Sciatic nerve (tissue), 2 donors: ENCODE measurements around the gene CFAP299. TPM values are rescaled to one million over a fixed set of nuclear protein-coding genes. Genes with fewer than 3 reads are reported as not detected.
"Not testable (repeated sequence)": the region's sequence is repeated elsewhere in the genome, so short reads cannot be mapped to it uniquely, and the experiment has no call there.

ENCODE experiments used
- ATAC-seq: fragments of 200-7000 bp; cut with Tn5 transposase; one replicate; pipeline ENCODE4 v1.9.1; 2020; ENCODE audit warnings: mild to moderate bottlenecking, moderate library complexity
- DNase-seq: peaks from one replicate; pipeline ENCODE4 v3.0.0-alpha.2; 2020; ENCODE audit warnings: low spot score
- intact Hi-C: fragments of 100-400 bp; cut with DNase I; formaldehyde crosslinking; loops from one replicate; pipeline ENCODE4 v1.14.2; 2022
- total RNA-seq: library from RNA; stranded (reverse); fragmentation: NEBNext Ultra II Directional; extraction: Animal tissue kit (Norgen Biotek cat#: 25700); gene quantifications from one replicate; pipeline ENCODE4 v1.2.1, GENCODE V29; 2021
- donor health status: DM: no; HTN: no; CAD: no.
- donor health status: DM: no; HTN: no; CAD: no.

The CFAP299 gene
- total RNA-seq, 1 donor from 2014 or later: 0.22 TPM

- DNase-seq (no peak), ATAC-seq (no peak)
- intact Hi-C loops: no loop called here
Measured at GRCh38 chr4:80615099-80615498, 279.6 kb downstream of the CFAP299 start.

- ATAC-seq (no peak), DNase-seq (no peak)
- intact Hi-C loops: no loop called here
Measured at GRCh38 chr4:80619070-80619674, 283.6 kb downstream of the CFAP299 start.

DNA sequence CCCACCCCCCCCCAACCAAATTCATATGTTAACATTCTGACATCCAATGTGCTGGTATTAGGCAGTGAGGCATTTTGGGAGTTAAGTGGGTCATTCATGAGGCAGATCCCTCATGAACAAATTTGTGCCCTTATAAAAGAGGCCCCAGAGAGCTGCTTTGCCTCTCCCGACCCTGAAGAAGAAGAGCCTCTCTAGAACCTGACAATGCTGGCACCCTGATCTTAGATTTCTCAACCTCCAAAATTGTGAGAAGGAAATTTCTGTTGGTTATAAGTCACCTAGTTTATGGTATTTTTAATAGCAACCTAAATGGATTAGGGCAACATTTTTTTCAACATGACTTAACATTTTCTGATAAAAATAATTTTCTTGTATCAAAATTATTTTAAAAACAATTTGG is 296.3 kb downstream of the CFAP299 start:
- ATAC-seq (no peak), DNase-seq (no peak)
- intact Hi-C loops: no loop called here

GRCh38 chr4:80637190-80637589 is 301.7 kb downstream of the CFAP299 start:
- DNase-seq: no peak
- no peak for ATAC-seq
- intact Hi-C loops: no loop called here

DNA sequence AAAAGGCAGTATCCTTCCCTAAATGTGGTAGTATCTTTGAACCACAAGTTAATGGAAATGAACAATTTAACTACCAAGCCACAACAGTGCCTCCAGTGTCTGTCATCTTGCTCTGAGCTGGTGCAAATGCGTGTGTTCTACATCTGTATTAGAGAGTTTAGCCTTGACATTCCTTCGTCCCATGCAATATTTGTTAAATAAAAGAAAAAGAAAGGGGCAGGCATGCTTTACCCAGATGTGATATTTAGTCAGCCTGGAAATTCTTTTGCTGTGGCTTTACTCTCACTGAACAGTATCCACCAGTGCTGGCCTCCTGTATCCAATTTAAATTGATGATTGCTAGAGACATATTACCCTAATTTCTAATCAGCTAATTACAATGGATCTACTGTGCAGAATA is 310.5 kb downstream of the CFAP299 start:
- intact Hi-C loops: no loop called here
- DNase-seq (no peak), ATAC-seq (no peak)

- intact Hi-C loops: no loop called here
- ATAC-seq: no peak
- DNase-seq: no peak
Measured at GRCh38 chr4:80655662-80656061, 320.1 kb downstream of the CFAP299 start.

DNA sequence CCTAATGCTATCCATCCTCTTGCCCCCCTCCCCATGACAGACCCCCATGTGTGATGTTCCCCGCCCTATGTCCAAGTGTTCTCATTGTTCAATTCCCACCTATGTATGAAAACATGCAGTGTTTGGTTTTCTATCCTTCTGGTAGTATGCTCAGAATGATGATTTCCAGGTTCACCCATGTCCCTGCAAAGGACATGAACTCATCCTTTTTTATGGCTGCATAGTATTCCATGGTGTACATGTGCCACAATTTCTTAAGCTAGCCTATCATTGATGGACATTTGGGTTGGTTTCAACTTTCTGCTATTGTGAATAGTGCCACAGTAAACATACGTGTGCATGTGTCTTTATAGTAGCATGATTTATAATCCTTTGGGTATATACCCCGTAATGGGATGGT is 334.6 kb downstream of the CFAP299 start:
- ATAC-seq, intact Hi-C loops: not testable (repeated sequence)

DNA sequence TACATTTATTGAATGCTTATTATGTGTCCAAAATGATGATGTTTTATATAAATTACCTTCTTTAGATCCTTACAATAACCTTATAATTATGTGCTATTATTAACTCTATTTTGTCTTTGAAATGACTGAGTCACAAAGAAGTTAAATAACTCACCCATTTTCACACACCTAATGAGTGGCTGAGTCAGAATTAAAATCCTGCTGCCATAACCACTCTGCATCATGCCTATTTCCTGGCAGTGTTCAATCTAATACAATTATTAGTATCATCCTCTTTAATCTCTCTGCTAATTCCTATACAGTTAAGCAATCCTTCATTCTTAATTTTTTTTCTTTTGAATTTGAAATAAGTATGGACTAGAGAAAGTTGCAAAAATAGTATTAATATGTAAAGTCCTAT is 342.9 kb downstream of the CFAP299 start:
- no peak for ATAC-seq
- intact Hi-C loops: no loop called here
- no peak for DNase-seq

More for the DNA sequence above, 334.6 kb downstream of the CFAP299 start:
- DNase-seq: not testable (repeated sequence)

DNA sequence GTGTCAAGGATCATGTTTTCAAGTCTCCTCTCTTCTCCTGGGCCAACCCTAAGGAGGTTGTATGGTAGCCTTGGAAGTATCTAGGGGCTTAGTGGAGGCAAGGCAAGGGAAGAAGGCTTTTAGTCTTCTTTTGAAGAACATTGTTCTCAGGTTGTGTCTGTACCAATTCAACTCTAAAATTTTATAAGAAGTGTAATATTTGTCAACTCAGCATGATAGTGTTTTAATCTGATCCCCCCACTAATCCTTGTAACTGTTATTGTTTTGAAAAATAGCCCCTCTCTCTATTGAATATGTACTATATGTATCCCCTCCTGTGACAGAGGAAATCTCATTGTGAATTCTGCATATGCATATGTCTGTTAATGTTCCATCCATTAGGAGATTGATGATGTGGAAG is 345.4 kb downstream of the CFAP299 start:
- DNase-seq (no peak), ATAC-seq (no peak)
- intact Hi-C loops: no loop called here

DNA sequence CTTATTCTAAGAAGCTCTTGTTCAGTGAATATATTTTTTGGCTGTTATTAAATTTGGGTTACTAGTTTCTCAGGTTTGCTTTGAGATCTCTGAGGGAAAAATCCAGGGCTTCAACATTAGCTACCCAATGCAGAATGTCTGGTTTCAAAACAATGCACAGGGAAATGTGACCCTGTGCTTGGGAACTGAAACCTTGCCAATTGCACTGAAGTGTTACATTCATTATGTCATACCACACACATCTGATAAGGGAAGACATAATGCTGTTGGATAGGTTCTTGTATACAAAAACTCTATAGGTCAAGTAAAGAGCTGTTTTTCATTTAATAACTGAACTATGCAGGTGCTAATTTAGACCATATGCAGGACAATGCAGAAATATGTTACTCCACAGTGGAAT is 349.7 kb downstream of the CFAP299 start:
- intact Hi-C loops: no loop called here
- ATAC-seq: no peak
- no peak for DNase-seq

GRCh38 chr4:80687736-80688135 is 352.2 kb downstream of the CFAP299 start:
- DNase-seq, ATAC-seq, intact Hi-C loops: not testable (repeated sequence)

- no peak for ATAC-seq
Measured at GRCh38 chr4:80694171-80694570, 358.6 kb downstream of the CFAP299 start.

DNA sequence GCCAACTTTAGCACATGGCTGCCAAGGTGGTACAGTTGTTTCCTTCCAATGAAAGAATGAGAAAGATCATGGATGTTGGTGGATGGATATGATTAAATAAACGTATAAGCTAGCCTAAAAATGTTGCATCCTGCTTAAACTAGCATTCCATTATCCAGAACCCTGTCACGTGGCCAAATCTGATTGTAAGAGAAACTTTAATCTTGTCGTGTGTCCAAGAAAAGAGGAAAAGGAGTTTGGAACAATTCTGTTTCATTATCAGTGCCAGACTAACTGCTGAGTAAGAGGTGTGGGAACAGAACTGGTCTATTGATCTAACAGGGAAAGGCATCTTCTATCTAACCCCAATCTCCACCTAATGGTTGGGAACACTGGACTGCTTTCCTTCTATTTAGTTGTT is 369.8 kb downstream of the CFAP299 start:
- no peak for ATAC-seq
- intact Hi-C loops: no loop called here
- no peak for DNase-seq

More at GRCh38 chr4:80694171-80694570, 358.6 kb downstream of the CFAP299 start:
- intact Hi-C loops: no loop called here
- no peak for DNase-seq

GRCh38 chr4:80709082-80709869 is 373.7 kb downstream of the CFAP299 start:
- ATAC-seq: no peak
- DNase-seq: no peak
- intact Hi-C loops: no loop called here

- intact Hi-C loops: no loop called here
- ATAC-seq: no peak
Measured at GRCh38 chr4:80710748-80711451, 375.4 kb downstream of the CFAP299 start.

GRCh38 chr4:80711956-80712355 is 376.4 kb downstream of the CFAP299 start:
- intact Hi-C loops: no loop called here
- no peak for DNase-seq
- ATAC-seq: no peak

More at GRCh38 chr4:80710748-80711451, 375.4 kb downstream of the CFAP299 start:
- no peak for DNase-seq

GRCh38 chr4:80713409-80713808 is 377.9 kb downstream of the CFAP299 start:
- no peak for DNase-seq
- intact Hi-C loops: no loop called here
- no peak for ATAC-seq

GRCh38 chr4:80717204-80717603 is 381.7 kb downstream of the CFAP299 start:
- no peak for ATAC-seq

DNA sequence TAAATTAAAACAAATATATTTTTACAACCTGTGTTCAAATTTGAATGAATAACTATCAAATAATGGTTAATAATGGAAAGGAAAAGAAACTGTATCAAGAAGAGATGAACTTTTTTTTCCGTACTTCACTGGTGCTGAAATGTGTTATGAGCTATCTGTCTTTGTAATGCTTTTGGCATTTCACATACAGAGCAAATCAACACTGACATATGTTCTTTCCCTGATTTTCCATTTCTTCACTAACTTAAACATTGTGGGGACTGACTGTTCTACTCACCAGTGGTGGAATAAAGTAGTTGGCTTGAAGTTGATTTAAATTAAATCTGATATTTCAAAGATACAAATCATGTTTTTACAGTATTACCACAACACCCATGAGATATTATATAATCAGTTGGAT is 390.9 kb downstream of the CFAP299 start:
- no peak for ATAC-seq
- no peak for DNase-seq
- intact Hi-C loops: loop anchor here (5.0 kb wide), 1 partner anchor 476 kb away; no protein-coding TSS in a partner anchor

More at GRCh38 chr4:80717204-80717603, 381.7 kb downstream of the CFAP299 start:
- DNase-seq: no peak
- intact Hi-C loops: no loop called here

DNA sequence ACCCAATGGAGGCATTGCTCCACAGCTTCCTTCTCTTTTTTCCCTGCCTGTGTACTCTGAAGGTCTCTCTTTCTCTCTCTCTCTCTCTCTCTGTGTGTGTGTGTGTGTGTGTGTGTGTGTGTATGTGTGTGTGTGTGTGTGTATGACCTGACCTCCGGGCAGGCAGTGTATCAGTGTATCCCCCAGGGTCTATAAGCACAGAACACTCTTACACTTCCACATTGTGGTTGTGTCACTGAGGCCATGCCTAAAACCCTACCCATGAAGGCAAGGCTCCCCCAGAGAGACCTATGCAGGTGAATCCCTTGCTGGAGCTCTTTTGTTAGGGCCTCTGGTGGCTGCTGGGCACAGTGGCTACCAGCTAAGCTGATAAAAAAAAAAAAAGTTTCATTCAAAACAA is 394.6 kb downstream of the CFAP299 start:
- no peak for ATAC-seq
- no peak for DNase-seq
- intact Hi-C loops: no loop called here
